ENCODE measurements around the gene CCDC175. TPM values are rescaled to one million over a fixed set of nuclear protein-coding genes. Genes with fewer than 3 reads are reported as not detected.

CCDC175 gene
- total and polyA plus RNA-seq, 10 of the 15 experiments (the other 5 are each of a cell fraction or from before 2014, with no cell fraction given): not detected

DNA sequence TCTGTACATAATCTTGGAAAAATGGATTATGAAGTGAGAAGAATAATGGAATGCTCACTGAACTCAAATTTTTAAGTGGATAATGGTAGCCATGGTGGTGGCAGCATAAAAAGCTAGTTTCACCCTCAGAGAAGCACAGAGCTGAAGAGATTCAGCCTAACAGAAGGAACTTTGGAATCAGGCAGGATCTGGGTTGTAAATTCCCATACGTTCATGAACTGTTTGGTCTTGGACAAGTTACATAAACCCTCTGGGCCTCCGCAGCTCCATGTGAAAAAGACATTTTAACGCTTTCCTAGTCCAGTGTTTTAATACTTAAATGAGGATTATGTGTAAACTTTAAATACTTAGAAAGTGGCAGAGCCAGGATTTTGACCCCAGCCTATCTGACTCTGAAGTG lies 65.6 kb downstream of the CCDC175 start:
- no peaks in the 10 kb centered on the region for H3K79me2 ChIP-seq (ENCODE audit: control insufficient read depth, insufficient read depth, low read length)
- FAIRE-seq (no peak), DNase-seq (ENCODE audit: low read depth, low spot score) (no peak), ATAC-seq (no peak)
- no peaks in the 10 kb centered on the region for H3K36me3 ChIP-seq (ENCODE audit: control insufficient read depth in 2 of 2, insufficient read depth in 2 of 2, low read length in 1 of 2)
- ChIA-PET CTCF (interaction anchor here (1.0 to 12.6 kb wide), 7 partner anchors 9 to 68 kb away, joined by 3 to 147 read pairs (median 3); partner anchors contain the start of gene CCDC175), POLR2A (no interaction called here), RAD21 (ENCODE audit: unreplicated experiment) (interaction anchor here (1.1 to 2.4 kb wide), 2 partner anchors 60 to 66 kb away, joined by 3 to 13 read pairs; partner anchors contain the start of gene CCDC175), SMC1A (ENCODE audit: uncharacterized antibody, unreplicated experiment) (interaction anchor here (1.1 to 1.3 kb wide), 3 partner anchors 8 to 66 kb away, joined by 4 to 6 read pairs (median 4); partner anchors contain the start of gene CCDC175)
- no peak overlapping the region for H2AFZ ChIP-seq (ENCODE audit: control insufficient read depth, low read depth, low read length)
- H3K4me1 ChIP-seq (ENCODE audit: control insufficient read depth, insufficient read depth, low read length): no peaks in the 10 kb centered on the region
- no peak overlapping the region for H3K27ac ChIP-seq (ENCODE audit: control insufficient read depth, insufficient read depth)
- no peak overlapping the region for H3K9ac ChIP-seq (ENCODE audit: control insufficient read depth, insufficient read depth, low read length)
- BruUV-seq (replicated peaks): no TSS peak
- H3K4me2 ChIP-seq (ENCODE audit: control insufficient read depth, insufficient read depth): no peak overlapping the region
- in situ Hi-C loops (cut with MboI) (no loop called here), intact Hi-C loops (cut with micrococcal nuclease; ENCODE audit: unreplicated experiment) (no loop called here)
- no peaks in the 10 kb centered on the region for H4K20me1 ChIP-seq (ENCODE audit: control insufficient read depth, insufficient read depth)
- 11% methylated on average over 3 of the region's 3 CpGs for WGBS (ENCODE audit: insufficient coverage, insufficient replicate concordance, low lambda C conversion rate, missing lambda C conversion rate)
- no peaks in the 10 kb centered on the region for H3K27me3 ChIP-seq (replicated peaks in 1 of 2; ENCODE audit: control insufficient read depth in 2 of 2, insufficient read depth in 2 of 2, low read length in 1 of 2)
- no peak overlapping the region for H3K4me3 ChIP-seq
- TF ChIP-seq CEBPB (IDR thresholded peaks at IDR 0.05; ENCODE audit: borderline replicate concordance in 1 of 2, low read depth in 2 of 2, low read length in 2 of 2): no peak
- no peak for TF ChIP-seq SMAD1 (IDR thresholded peaks at IDR 0.05; ENCODE audit: low read depth, partially characterized antibody)
- no peaks in the 10 kb centered on the region for H3K9me3 ChIP-seq (replicated peaks; ENCODE audit: control insufficient read depth, insufficient read depth, low read length)

- no peak for DNase-seq (ENCODE audit: low read depth, low spot score)
- FAIRE-seq: no peak
- Histone ChIP-seq H2AFZ (ENCODE audit: control insufficient read depth, low read depth, low read length) (no peak overlapping the region), H4K20me1 (ENCODE audit: control insufficient read depth, insufficient read depth) (no peaks in the 10 kb centered on the region), H3K4me2 (ENCODE audit: control insufficient read depth, insufficient read depth) (no peak overlapping the region), H3K4me1 (ENCODE audit: control insufficient read depth, insufficient read depth, low read length) (no peaks in the 10 kb centered on the region), H3K27me3 (replicated peaks in 1 of 2; ENCODE audit: control insufficient read depth in 2 of 2, insufficient read depth in 2 of 2, low read length in 1 of 2) (no peaks in the 10 kb centered on the region), H3K4me3 (no peak overlapping the region), H3K79me2 (ENCODE audit: control insufficient read depth, insufficient read depth, low read length) (no peaks in the 10 kb centered on the region), H3K9me3 (replicated peaks; ENCODE audit: control insufficient read depth, insufficient read depth, low read length) (no peaks in the 10 kb centered on the region), H3K9ac (ENCODE audit: control insufficient read depth, insufficient read depth, low read length) (no peak overlapping the region), H3K36me3 (ENCODE audit: control insufficient read depth in 2 of 2, insufficient read depth in 2 of 2, low read length in 1 of 2) (no peaks in the 10 kb centered on the region), H3K27ac (ENCODE audit: control insufficient read depth, insufficient read depth) (no peak overlapping the region)
- POLR2A ChIA-PET: no interaction called here
- no TSS peak for BruUV-seq (replicated peaks)
- RAD21 ChIA-PET (ENCODE audit: unreplicated experiment): interaction anchor here (2.4 kb wide), 1 partner anchor 67 kb away, joined by 13 read pairs; the partner anchor contains the start of gene CCDC175
- intact Hi-C loops (cut with micrococcal nuclease; ENCODE audit: unreplicated experiment): no loop called here
- SMC1A ChIA-PET (ENCODE audit: uncharacterized antibody, unreplicated experiment): interaction anchor here (0.7 to 1.3 kb wide), 4 partner anchors 9 to 67 kb away, joined by 3 to 6 read pairs (median 4); partner anchors contain the start of gene CCDC175
- TF ChIP-seq POLR2A (IDR thresholded peaks at IDR 0.05; ENCODE audit: low read depth, low read length): no peak
- TF ChIP-seq NBN (IDR thresholded peaks at IDR 0.05): no peak
- ATAC-seq: no peak
- CTCF ChIA-PET: interaction anchor here (1.2 to 12.6 kb wide), 4 partner anchors 52 to 67 kb away, joined by 3 to 147 read pairs (median 4); partner anchors contain the start of gene CCDC175
- in situ Hi-C loops (cut with MboI): no loop called here
- 20% methylated on average over 2 of the region's 2 CpGs for WGBS (ENCODE audit: insufficient coverage, insufficient replicate concordance, low lambda C conversion rate, missing lambda C conversion rate)
Observed at GRCh38 chr14:59510001-59510400, 66.6 kb downstream of the CCDC175 start.

Measured in GM12878 (cell line).